Colonic mucosa (tissue), 4 donors: ENCODE measurements around the gene MYO7B. TPM values are rescaled to one million over a fixed set of nuclear protein-coding genes. Genes with fewer than 3 reads are reported as not detected.
A peak's percentile ranks its signal among the peaks of the same experiment; 100 is the strongest.

ENCODE experiments used
- DNase-seq: peaks from one replicate; pipeline ENCODE4 v3.0.0-alpha.2; 2020
- H3K27ac ChIP-seq: fragments of 200-600 bp; one replicate; pipeline ENCODE4 v1.8.0; 2021
- H3K27me3 ChIP-seq: fragments of 200-600 bp; one replicate; pipeline ENCODE4 v1.8.0; 2021
- H3K36me3 ChIP-seq: fragments of 200-600 bp; one replicate; pipeline ENCODE4 v1.8.0; 2021
- H3K4me1 ChIP-seq: fragments of 200-600 bp; one replicate; pipeline ENCODE4 v1.8.0; 2021; ENCODE audit warnings: mild to moderate bottlenecking
- H3K4me3 ChIP-seq: fragments of 200-600 bp; one replicate; pipeline ENCODE4 v1.8.0; 2021
- H3K9ac ChIP-seq, 2 donors: one replicate each; pipeline ENCODE4 v1.7.0; 2013; ENCODE audit warnings: control low read depth in 2 of 2, low read depth in 2 of 2, low read length in 2 of 2
- H3K9me3 ChIP-seq: fragments of 200-600 bp; one replicate; pipeline ENCODE4 v1.8.0; 2021
- CTCF ChIP-seq: fragments of 200-600 bp; IDR thresholded peaks from one replicate; pipeline ENCODE4 v1.8.0; 2022; ENCODE audit warnings: antibody characterized with exemption, mild to moderate bottlenecking
- intact Hi-C: fragments of 100-400 bp; cut with DNase I; formaldehyde crosslinking; loops from one replicate; pipeline ENCODE4 v1.14.1; 2022
- total RNA-seq, 2 donors: library from RNA; stranded (reverse); fragmentation: NEBNext Ultra II Directional in 1 of 2; extraction: Animal tissue kit (Norgen Biotek cat#: 25700) in 1 of 2; gene quantifications; one replicate each; pipeline ENCODE4 v1.2.1, GENCODE V29; 2021
- donor health status: healthy.
- donor health status: DM: no; HTN: no; CAD: no.
- donor health status: DM: no; HTN: no; CAD: no.

The MYO7B gene
- total RNA-seq, 2 donors from 2014 or later: 159 to 218 TPM

- Histone ChIP-seq H3K27ac (peak overlapping the region; percentile 17), H3K36me3 (no peaks in the 10 kb centered on the region), H3K4me3 (no peak overlapping the region), H3K9me3 (no peaks in the 10 kb centered on the region), H3K27me3 (peaks cover 18% of the 10 kb centered on the region), H3K9ac (peak overlapping the region in 1 of 2 donors; percentile 24), H3K4me1 (no peaks in the 10 kb centered on the region)
- intact Hi-C loops: no loop called here
- TF ChIP-seq CTCF: no peak
- no peak for DNase-seq
Measured at GRCh38 chr2:127659408-127660290, 124.2 kb downstream of the MYO7B start.

GRCh38 chr2:127660291-127660578 is 124.8 kb downstream of the MYO7B start:
- no peak for DNase-seq

GRCh38 chr2:127661072-127661649 is 125.7 kb downstream of the MYO7B start:
- no peaks in the 10 kb centered on the region for H3K4me1 ChIP-seq
- H3K9ac ChIP-seq: no peak overlapping the region
- DNase-seq: no peak
- no peaks in the 10 kb centered on the region for H3K36me3 ChIP-seq
- H3K27ac ChIP-seq: no peak overlapping the region
- intact Hi-C loops: no loop called here
- H3K27me3 ChIP-seq: peaks cover 23% of the 10 kb centered on the region
- no peak overlapping the region for H3K4me3 ChIP-seq
- TF ChIP-seq CTCF: no peak
- no peaks in the 10 kb centered on the region for H3K9me3 ChIP-seq

More at GRCh38 chr2:127660291-127660578, 124.8 kb downstream of the MYO7B start:
- Histone ChIP-seq H3K4me3 (no peak overlapping the region), H3K4me1 (no peaks in the 10 kb centered on the region), H3K9ac (no peak overlapping the region), H3K27me3 (peaks cover 23% of the 10 kb centered on the region), H3K9me3 (no peaks in the 10 kb centered on the region), H3K36me3 (no peaks in the 10 kb centered on the region), H3K27ac (no peak overlapping the region)
- TF ChIP-seq CTCF: no peak
- intact Hi-C loops: no loop called here

GRCh38 chr2:127661949-127662510 is 126.5 kb downstream of the MYO7B start:
- DNase-seq: no peak
- Histone ChIP-seq H3K4me1 (no peaks in the 10 kb centered on the region), H3K4me3 (no peak overlapping the region), H3K9ac (no peak overlapping the region), H3K9me3 (no peaks in the 10 kb centered on the region), H3K27me3 (peaks cover 23% of the 10 kb centered on the region), H3K36me3 (no peaks in the 10 kb centered on the region), H3K27ac (no peak overlapping the region)
- intact Hi-C loops: no loop called here
- no peak for TF ChIP-seq CTCF

- H3K4me3 ChIP-seq: no peak overlapping the region
- no peaks in the 10 kb centered on the region for H3K4me1 ChIP-seq
Measured at GRCh38 chr2:127662937-127663565, 127.6 kb downstream of the MYO7B start.

More at GRCh38 chr2:127662937-127663565, 127.6 kb downstream of the MYO7B start:
- intact Hi-C loops: no loop called here
- no peak for DNase-seq
- H3K9me3 ChIP-seq: no peaks in the 10 kb centered on the region
- no peaks in the 10 kb centered on the region for H3K36me3 ChIP-seq
- H3K9ac ChIP-seq: no peak overlapping the region
- no peak overlapping the region for H3K27ac ChIP-seq
- TF ChIP-seq CTCF: no peak
- peaks cover 23% of the 10 kb centered on the region for H3K27me3 ChIP-seq
